Measurements from ENCODE around the gene RHOF.

RHOF gene

DNA sequence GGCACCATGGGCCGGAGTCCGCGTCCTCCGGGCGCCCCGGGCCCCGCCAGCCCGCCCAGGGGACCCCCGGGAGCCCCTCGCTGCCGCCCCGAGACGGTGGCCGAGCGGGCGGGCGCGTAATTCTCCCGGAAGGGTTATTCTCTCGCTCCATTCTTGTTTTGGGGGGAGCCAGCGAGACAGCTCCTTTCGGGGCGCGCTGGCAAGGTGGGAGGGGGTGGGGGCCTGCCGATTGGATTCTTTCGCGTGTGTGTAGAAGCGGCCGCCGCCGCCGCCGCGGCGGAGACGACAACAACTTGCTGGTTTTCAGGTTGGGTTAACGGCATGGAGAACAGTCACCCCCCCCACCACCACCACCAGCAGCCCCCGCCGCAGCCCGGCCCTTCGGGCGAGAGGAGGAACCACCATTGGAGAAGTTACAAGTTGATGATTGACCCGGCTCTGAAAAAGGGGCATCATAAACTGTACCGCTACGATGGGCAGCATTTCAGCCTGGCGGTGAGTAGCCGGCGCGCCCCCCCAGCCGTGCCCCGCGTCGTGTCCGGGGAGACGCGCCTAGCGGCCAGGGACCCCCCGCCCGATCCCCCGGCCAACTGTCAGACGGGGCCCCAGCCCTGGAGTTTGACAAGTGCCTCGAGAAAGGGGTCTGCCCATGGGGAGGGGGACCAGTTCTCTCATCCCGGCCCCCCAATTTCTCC, 11.1 kb upstream of the RHOF start:
- peak; percentile 64 to 71 for DNase-seq

GRCh38 chr12:121803861-121804416, 10.5 kb upstream of the RHOF start, which contains the start of gene SETD1B:
SETD1B (plus strand) TSS chr12:121804009; CDS start chr12:121804738, 729 bp downstream.
- DNase-seq, result peak; percentile 59 to 73

GRCh38 chr12:121802843-121803698, 9.6 kb upstream of the RHOF start:
- DNase-seq, result peak; percentile 92 to 95

DNA sequence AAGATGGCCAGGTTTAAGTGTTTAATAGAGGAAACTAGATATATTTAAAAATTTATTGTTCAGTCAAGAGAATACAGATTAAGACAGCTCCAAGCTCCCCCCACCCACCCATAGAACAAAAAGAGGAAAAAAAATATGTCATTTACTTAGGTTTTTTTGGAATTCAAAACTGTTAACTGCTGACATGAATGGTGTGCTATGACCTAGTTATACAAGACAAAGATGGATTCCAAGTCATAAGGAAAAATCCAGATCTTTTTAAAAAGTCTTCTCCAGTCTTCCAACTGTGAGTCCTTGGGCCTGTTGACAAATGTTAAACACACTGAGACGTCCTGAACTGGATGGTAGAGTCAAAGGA, 9.0 kb upstream of the RHOF start:
- no peak for DNase-seq

DNA sequence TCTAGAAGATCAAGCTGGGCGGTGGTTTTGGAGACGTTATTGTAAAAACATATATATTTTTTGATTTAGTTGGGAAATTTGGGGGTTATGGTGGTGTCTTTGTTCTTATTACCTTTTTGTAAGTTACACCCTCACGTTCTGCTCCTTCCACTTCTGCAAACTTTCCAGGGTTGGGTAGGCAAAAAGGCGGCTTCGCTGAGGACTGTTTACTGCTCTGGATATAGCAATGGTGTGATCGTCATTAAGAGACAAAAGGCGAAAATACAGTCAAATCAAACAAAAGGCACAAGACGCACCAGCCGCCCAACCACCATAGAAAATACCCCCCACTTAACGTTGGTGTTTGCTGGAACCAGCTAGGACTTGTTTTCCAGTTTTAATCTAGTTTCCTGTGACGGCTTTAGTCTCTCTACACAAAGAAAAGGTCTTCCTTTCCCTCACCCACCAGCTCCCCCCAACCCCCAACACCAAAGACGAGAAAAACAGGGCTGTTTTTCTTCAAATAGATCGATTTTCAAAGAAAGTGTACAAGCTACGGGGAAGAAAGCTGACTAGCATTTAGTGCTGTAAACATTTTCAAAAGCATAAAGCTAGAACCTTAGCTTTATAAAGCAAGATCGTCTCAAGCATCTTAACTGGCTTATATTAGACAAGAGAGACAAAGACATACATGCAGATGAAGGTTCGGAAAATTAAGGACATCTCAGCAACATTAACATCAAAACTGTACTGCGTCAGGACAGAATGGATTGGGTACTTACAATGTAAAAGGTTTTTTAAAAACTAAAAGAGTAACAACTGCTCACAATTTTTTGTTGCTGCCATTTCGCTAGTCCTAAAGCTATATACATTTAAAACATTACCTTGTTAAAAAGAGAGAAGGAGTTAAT, 8.4 kb upstream of the RHOF start:
- DNase-seq, result peak; percentile 60 to 61

DNA sequence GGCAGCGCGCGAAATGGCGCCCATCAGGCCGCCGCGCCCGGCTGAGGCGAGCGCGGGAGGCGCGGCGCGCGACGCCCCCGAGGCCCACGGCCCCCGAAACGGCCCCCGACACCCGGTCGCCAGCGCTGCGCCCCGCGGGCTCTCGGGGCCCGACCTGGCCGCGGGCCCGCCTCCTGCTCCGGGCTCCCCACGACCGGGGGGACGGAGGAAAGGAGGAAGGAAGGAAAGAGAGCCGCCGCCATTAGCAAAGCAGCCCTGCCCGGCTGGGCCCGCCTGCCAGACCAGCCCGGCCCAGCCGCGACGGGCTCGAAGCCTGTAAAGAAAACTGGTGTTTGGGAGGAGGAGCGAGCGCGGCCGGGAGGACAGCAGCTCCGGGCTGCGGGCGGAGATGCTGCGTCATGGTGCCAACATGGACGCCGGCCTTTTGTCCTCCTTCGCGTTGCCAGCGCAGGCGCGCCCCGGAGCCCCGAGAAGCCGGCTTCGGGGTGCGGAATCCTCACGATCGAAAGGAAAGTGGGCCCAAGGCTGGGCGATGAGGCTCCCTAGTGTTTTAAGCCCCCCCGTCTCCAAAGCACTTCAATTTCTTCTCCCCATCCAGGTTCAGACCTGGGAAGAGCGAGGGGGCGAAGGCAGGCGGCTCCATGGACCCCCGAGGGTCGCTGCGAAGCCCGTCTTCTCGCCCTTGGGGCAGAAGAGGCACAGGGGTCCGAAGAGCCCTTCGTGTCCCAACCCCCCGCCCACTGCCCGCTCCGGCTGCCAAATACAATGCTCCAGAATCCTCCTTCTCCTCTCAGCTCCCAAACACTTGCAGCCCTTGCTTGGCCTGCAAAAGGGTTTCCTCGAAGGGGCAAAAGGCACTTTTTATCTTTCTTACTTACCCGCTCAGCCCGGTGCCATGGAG, 7.5 kb upstream of the RHOF start:
- peak; percentile 79 to 83 for DNase-seq

DNA sequence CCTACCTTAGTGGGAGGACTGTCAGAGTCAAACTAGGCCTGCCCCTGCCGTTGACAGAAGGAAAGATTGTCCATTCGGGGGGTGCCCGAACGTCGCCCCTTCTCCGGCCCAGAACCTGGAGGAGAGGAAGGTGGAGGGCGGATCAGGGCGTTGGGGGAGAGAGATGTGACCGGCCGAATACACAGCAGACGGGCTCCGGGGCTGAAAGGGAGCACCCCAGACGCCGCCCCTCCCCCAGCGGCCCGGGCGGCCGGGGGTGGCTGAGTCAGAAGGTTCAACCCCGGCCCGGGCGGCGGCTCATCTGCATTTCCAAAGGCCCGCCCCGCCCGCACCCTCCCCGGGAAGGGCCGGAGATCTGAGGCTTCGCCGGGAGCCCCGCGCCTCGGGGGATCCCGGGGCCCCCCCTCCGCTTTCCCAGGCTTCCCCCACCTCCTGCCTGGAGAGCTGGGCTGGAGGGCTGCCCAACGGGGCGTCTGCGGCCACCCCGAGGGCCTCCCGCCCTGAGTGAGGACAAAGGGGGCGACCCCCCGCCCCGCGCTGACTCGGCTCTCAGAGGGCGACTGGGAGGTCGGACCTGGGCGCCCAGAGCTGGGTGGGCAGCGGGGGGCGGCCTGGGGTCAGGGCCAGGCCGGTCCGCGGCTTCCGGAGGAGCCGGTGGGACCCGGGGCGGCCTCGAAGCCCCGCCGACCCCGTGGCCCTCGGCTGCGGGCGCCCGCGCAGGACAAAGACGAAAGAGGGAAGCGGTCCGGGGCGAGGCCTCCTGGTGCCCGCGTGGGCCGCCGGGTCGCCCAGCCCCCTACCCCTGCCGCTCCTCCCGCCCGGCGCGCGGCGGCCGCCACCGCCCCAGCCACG, 6.6 kb upstream of the RHOF start:
- DNase-seq, result peak; percentile 91 to 92

- DNase-seq, result peak; percentile 73 to 75
These were observed 5.8 kb upstream of the RHOF start for GRCh38 chr12:121799156-121799841.

- peak in 1 of 2 experiments; percentile 27 for DNase-seq
These were observed 5.3 kb upstream of the RHOF start for GRCh38 chr12:121798787-121799155.

DNA sequence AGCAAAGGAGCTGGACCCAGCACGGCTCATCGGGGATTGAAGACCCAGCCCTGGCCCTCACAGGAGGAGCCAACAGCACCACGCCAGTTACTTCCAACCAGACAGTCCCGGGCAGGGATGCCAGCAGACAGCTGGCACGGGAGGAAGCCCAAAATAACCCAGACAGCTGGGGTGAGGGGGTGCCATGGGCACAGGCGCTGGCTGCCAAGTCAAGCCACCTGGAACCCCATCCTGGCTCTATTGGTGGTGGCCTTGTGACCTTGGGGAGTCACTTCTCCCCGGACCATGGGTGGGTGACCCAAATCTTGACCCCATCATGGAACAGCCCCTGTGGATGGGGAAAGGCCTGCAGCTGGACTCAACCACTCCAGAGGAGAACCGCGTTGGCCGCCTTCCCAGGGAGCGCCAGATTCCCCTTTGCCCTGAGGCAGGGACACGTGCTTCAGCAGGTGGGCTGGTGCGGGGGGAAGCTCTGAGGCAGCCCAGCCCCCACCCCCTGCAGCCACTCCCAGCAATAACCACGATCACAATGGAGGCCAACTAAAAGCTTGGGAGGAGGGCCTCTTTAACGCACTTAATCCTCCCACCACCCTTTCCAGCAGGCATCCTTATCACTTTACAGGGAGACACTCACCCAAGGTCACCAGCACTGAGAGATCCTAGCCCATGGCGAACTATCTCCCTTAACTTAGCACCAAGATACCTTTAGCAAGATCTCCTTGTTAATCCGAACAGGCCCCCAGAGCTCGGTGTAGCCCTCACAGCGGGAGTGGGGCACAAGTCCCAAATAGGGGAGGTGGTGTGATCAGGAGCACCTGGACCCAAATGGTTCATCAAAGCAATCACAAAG, 4.7 kb upstream of the RHOF start:
- peak; percentile 30 to 33 for DNase-seq

GRCh38 chr12:121796855-121797751, 3.6 kb upstream of the RHOF start:
- DNase-seq, result peak in 1 of 2 experiments; percentile 20

DNA sequence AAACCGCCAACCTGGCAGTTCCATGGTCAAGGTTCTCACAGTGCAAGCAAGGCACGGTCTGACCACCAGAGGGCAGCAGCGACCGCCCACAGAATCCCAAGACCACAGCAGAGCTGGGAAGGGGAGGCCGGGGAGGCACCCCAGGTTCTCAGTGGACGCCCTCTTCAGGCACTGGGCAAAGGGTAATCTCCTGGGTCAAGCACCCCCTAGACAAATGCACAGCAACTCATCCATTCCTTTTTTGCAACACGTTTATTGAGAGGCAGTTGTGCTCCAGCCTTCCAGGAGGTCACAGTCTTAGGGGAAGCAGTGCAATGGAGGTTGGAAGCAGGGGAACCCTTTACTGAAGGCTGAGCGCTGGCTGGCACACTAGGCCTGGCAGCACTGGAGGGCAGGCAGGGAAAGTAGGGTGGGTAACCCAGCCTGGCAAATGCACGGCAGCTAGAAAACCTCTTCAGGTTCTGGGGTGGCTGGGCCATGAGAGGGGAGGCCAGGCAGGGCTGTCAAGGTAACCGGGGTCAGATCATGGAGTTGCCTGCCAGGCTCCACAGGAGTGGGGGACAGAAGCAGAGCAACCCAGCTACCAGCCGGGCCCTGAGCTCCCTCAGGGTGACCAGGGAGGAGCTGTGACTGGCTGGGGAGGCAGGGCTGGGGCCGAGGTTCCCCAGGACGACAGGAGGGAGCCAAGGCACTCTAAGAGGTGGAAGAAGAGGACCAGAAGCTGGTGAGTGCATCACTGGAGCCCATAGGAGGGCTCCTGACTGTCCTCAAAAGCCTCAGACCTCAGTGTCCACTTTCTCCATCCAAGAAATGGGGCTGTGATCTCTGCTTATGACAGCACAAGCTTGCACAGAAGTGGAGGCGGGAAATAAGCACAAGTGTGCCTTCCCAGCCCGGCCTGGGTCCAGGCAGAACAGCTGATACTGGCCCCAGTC, 1.8 kb upstream of the RHOF start:
- DNase-seq, result peak; percentile 92 to 95

GRCh38 chr12:121794534-121795033, 1.1 kb upstream of the RHOF start:
- DNase-seq, result no peak

DNA sequence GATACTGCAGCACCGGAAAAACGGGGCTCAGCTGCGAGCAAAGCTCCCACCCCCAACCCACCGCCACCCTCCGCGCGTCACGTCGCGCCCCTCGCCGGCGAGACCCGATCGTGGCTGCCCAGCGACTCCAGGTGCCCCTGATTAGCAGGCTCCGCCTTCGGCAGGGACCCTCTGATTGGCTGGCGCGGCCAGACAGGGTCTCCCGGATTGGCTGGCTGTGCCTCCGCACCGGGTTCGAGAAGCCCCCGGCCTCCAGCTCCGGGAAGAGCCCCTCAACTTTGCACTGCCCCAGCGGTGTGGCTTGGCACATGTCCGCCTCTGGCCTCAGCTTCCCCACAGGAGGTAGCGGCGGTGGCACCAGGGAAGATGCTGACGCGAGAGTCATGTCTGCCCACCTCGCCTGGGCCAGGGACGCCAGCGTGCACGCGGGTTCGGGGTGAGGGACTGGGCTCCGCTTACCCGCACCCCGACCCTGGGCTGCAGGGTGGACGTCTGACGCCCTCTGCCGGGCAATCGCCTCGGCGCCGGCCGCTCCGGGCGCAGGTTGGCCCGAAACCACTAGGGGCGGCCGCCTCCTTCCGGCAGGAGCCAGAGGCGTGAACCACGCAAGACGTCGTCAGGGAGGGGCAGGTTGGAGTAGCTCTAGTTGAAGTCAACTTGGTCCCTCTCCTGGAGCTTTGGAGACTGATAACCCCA, 498 bp upstream of the RHOF start:
- peak; percentile 98 to 99 for DNase-seq

- DNase-seq, result peak; percentile 73 to 77
These were observed 665 bp downstream of the RHOF start for GRCh38 chr12:121792607-121793439.

Data from activated T-cell treated with anti-CD3 and anti-CD28 coated beads, Interleukin-2, amount 50 U/mL, for 48 hours (primary cell).